CD4-positive, alpha-beta T cell treated with Interleukin-6 for 4 hours (primary cell): Measurements from ENCODE around the gene HS6ST1.
A peak's percentile ranks its signal among the peaks of the same experiment; 100 is the strongest.
"Not testable (repeated sequence)": the region's sequence is repeated elsewhere in the genome, so short reads cannot be mapped to it uniquely, and the experiment has no call there.

Experiments used
- DNase-seq: peaks from one replicate; pipeline ENCODE4 v3.0.0-alpha.2; 2020; ENCODE audit warnings: mixed read lengths

The HS6ST1 gene

DNA sequence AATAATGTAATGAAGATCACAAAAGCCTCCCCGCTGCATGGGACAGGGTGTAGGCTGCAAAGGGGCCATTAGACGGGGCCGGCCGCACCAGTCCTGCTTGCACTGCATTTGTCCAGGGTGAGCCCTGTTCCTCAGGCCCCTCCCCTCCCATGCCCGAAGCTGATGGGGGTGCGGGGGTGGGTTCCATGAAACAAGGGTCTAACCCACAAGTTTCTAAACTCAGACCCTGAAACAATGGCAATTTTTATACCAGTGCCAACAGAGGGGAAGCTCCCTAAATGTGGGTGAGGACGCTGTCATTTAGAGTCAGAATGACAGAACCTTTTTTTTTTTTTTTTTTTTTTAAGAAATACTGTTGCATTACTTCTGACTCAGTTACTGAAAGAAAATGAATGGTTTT lies 39.7 kb downstream of the HS6ST1 start:
- DNase-seq, result no peak

DNA sequence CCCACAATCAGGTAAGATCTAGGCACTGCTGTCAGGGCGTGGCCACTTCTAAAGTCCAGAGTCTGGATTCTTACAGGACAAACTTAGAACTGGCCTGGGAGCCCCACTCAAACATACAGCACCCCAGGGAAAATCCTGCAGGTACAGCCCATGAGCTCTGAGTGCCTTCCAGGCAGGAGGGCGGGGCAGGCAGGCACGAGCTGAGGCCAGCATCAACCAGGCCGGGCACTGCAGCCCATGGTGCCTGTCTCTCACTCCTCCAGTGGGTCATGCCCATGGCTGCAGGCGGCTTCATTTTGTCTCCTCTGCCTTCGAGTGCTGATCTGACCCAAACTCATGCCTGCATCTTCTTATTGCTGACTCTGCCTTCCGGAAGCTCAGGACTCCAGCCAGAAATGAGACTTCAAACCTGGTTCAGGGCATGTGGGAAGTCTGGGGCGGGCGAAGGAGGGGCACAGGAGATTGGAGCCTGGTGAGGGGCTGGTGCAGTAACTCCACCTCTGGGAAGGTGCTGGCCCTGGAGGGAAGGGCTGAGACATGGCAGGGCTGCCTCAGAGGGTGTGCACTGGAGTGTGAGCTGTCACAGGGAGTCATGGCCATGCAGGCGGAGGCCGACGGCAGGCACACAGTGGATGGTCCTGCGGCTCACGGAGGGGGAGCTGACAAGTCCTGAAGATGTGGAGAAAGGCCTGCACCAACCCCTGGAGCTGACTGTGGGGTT lies 40.5 kb downstream of the HS6ST1 start:
- DNase-seq, result peak; percentile 0

DNA sequence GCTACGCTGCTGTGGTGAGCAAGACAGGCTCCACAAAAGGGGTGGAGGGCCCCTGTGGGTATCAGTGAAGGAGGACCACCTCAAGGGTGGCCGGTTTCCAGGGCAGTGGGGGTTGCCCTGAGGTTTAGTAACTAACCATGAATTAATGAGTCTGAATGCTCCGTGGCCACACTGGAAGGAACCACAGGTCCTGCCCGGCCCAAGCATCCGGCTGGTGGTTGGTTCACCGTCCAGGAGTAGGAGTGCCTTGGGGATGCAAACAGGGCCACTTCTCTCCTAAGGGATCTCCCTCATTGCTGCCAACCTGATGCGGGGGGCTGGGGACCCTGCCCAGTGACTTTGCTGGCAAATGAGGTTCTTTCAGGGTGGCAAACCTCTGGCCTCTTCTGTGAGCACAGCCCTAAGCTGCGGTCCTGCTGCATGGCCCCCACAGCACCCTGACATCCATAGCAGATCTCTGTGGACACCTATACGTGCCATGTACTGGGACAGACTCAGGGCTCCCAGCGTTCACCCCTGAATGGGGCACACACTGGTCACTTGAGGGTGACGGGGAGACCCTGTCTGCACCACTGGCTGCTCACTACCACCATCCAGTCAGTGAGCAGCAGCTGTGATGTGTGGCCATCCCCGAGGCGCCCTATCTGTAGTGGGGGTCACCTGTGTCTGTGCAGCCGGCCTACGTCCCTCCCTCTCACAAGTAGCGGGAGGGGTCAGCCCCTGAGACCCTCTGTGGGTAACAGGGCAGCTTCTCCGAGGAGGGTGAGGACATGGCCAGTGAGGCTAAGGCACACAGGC lies 41.6 kb downstream of the HS6ST1 start:
- DNase-seq, result no peak

DNA sequence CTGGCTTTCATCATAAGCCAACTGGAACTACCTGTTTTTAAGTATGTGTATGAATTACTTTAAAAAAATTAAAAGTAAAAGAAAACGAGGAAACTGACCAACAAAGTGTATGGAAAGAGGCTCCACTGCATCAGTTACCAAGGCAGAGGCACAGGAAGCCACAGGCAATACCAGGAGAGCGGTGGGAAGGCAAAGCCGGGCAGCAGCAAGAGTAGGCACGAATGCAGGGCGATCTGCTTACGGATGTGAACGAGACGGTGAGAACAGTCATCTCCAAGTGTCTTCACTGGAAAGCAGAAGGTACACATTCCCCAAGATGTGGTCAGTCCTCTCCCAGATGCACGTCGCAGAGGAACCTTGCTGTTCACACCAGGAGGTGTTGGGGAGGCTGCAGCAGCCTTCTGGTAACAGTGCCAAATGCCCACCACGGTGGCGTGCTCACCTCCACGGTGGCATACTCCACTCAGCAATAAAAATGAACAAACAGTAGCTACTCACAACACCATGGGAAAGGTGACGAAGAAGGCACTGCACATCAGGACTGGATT lies 43.1 kb downstream of the HS6ST1 start:
- no peak for DNase-seq

DNA sequence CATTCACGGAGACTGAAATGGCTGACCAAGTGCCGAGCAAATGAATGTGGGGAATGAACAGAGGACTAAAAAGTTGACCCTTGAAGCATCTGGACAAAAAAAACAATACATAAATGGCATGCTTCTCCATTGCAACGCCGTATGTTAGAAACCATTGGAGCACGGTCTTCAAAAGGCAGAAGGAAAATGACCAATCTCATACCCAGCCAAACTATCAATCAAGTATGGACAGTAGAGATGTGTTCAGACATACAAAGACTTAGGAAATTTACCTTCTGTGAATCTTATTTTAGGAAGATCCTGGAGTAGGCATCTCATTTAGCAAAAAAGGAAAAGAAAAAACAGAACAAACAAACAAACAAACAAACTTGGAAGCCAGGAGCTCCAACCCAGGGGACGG lies 44.5 kb downstream of the HS6ST1 start:
- DNase-seq, result no peak

DNA sequence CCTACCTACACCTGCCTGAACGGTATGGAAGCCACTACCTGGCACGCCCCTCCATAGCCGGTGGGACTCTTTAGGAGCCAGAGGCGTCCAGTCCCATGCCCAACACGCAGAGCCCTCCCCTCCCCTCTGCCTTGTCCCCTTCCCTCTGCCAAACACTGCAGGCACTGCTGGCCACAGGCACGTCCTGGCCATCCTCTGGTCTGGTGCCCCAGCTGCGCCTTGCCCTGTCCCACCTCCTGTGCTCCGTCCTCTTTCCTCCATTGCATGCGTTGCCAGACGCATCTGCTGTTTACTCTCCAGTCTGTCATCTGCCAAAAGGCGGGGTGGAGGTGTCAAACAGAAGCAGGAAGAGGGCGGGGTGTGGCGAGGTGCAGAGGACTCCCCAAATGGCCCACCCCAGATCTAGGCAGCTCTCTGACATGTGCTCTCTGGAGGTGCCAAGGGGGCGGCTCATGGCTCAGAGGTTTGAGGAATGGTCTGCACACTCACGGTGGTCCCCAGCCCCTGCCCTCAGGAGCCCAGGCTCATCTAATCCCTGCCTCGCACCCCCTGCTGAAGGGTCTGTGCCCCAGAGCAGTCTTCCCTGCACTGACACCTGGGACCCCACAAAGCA lies 45.1 kb downstream of the HS6ST1 start:
- DNase-seq, result no peak

DNA sequence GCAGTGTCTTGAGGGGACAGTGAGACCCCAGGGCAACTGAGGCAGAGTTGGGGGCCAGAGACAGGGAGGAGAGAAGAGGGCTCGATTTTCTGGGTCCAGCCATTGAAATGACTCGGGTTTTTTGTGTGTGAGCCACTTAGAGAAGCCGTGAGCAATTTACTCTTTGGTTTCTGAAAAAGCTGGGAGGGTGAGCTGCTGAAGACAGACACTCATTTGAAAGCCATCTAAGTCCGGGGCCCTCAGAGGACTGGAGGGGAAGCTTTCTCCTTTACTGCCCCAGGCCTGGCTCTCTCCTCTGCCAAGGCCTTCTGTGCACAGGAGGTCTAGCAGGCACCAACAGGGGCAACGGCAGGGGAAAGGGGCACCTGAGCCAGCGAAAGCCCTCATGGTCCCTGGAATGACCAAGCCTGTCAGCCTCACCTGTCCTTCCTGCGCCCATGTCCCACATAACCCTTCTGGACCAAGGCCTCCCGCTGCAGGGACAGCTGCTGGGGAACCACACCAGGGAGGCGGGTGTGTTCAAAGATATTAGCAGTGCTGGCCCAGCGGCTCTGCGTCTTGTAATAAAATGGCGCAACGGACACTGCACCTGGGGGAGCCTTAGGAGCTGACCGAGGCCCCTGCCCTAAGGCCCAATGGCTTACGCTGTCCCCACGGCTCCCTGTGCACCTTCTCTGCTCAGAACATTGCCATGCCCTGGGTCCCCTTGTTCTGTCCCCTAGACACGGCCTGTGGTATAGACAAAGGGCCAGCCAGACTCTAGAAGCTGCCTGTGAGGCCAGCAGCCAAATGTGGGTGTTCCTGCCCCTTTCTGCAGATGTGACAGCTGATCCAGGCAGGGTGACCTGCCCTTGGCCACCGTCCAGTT lies 45.8 kb downstream of the HS6ST1 start:
- no peak for DNase-seq

DNA sequence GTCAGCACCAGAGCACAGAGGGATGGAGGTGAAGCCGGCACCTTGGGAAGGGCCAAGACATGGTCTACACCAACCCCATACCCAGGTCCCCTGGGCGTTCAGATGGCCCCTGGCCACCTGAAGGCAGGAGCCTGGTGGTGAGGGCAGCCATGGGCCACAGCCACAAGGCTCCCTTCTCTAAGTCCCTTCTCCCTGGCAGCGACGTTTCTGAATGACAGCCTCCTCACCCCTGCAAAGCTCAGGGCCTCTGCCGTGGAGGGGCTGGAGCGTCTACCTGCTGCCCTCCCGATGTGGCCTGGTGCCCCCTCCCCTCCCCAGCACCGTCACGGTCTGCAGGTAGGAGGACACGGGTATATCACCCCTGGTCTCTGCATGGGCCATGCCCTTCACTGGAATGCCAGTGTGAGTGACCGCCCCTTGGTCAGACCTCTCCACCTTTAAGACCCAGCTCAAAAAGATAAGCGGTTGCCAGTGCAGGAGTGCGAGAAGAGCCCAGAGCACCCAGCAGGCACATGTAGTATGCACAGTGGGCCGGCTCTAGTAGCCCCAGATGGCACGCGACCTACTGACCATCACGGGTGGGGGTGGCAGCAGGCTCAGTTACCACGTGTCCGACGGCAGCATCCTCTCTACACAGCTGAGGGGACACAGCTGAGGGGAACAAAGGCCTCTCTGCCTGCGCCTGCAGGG lies 46.6 kb downstream of the HS6ST1 start:
- DNase-seq, result no peak

DNA sequence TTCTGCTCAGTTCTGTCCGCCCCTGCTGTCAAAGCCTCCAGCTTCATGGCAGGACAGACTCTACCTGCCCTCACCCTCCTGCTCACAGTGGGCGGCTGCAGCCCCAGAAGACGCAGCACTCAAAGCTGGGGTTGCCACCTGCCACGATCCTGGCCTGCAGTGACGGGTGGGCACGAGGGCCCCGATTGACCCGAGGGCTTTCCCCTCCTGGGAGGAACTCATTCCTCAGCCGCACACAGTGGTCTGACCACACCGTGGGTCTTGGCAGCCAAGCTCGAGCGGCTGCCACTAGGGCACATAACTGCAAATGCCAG lies 47.1 kb downstream of the HS6ST1 start:
- DNase-seq, result no peak

DNA sequence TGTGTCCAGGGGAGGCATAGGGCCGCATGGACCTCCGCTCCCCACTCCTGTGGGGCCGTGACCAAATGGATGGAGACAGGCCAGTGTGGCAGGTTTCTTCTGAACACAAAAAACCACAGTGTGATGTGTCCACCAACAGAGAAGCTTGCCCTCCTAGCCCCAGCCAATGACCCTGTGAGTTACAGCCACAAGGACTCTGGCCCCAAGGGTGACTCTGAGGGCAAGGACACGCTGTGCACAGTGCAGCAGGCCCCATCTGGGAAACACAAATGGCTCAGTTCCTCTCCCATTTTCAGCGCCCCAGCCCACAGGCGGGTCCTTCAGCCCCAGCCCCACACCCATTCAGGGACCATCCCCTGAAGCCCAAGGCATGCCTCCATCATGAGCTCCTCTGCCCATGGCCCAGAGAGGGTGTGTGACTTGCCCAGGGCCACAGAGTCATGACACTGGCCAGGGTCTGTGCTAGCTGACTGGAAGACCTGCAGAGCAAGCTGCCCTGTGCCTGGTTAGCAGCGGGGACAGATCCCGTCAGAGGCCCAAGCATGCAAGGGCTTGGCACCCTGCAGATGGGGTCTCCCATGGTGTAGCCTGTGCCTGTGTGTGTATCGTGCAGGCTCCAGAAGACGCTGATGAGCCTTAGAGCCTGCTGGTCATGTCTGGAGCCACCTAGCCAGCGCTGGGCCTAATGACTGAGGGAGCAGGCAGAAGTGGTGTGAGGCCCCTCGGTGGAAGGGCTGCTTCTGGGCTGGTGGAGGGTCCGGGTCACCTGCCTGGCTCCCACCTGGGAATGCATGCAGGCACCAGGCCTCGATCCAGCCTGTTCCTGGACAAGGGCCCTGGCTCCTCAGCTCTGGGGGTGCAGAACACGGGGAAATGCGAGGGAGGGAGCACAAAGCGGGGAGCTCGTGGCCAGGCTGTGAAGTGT lies 47.7 kb downstream of the HS6ST1 start:
- DNase-seq, result no peak

DNA sequence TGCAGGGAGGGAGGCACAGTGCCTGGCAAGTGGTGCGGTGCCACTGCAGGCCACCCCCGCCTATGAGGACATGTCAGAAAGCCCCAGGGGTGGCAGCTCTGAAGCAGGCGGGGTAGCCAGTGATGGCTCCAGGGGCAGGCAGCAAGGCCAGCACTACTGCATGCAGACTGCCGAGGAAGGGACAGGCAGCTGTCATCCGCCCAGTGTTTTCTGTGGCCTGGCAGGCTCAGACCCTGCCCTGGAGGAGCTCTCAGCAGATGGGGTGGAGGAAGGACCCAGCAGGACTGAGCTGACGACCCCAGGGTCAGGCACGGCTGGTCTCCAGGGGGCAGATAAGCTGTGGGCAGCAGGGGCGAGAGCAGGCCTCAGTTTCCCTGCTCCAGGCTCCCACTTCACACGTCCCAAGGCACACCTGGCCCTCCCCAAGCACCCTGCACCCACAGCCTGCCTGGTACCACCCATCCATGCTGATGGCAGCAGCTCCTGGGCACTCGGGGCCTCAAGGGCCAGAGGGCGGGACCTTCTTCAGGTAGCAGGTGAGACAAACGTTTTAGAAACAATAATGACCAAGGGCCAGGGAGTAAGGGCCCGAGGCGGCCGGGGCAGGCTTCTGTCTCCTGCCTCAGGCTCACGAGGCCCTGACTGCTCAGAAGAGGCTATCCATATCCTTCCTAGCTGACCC lies 48.5 kb downstream of the HS6ST1 start:
- no peak for DNase-seq

DNA sequence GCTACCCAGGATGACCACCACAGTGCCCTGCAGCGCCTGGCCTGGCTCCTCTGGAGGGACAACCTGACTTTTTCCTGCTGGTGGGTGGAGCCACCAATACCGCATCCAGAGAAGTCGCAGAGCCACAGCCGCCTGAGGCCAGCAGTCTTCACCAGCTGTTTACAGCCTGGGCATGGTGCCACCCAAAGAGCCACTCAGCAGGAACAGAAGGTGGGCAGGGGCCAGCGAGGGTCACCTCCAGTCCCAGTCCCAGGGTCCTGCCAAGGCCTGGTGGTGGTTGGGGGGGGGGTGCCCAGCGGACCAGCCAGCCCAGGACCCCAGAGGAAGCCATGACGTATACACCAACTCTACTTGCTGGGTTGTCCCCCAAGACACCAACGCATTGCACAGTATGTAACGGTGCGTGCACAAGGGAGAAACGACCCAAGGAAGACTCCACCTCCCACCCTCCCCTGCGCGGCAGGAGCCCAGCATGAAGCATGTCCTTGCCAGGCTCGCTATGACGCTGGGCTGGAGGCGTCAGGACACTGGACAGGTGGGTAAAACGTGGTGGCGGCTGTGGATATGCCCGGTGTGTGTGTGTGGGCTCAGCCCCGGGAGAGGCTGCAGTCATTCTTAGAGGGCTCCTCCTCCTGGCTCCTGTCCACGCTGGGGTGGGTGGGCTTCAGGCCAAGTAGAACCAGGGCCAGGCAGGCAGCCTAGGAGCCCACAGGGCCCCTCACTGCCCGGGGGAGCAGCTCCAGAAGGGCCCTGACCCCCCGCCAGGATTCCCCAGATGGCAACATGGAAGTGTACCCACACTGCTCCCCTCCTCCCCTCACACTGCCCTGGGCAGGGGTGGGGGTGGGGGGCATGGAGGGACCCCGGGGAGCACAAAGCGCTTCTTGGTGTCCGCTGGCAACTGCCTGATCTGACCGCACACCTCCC lies 49.3 kb downstream of the HS6ST1 start:
- DNase-seq, result no peak

DNA sequence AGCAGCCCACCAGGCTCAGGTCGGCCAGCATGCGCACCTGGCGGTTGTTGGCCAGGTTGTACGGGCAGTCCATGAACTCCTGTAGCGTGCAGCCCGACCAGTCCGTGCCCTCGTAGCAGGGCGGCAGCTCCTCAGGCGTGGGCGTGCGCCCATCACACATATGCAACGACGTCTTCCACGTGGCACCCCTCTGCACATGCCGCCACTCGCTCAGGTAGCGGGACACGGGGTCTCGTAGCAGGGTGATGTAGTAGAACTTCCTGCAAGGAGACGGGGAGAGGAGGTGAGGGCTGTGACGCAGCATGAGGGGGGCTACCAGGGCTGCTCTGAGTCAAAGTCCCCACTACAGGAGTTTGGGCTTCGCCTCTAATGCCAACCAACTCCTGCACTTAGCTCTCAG lies 50.1 kb downstream of the HS6ST1 start:
- DNase-seq, result not testable (repeated sequence)

DNA sequence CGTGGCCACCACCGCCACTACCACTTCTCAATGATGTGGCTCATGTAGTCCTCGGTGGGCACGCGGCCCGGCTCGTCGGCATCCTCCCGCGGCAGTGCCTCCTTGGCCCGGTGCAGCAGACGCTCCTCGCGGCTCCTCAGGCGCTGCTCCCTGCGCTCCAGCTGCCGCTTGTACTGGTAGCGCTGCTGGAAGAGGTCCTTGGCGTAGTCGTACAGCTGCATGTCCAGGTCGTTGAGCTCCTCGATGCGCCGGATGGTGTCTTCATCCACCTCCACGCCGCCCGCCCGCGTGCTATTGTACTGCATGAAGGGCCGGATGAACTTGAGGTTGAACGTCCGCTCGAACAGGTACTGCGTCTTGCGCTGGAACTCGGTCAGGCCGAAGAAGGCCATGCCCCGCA lies 50.5 kb downstream of the HS6ST1 start:
- DNase-seq, result not testable (repeated sequence)

DNA sequence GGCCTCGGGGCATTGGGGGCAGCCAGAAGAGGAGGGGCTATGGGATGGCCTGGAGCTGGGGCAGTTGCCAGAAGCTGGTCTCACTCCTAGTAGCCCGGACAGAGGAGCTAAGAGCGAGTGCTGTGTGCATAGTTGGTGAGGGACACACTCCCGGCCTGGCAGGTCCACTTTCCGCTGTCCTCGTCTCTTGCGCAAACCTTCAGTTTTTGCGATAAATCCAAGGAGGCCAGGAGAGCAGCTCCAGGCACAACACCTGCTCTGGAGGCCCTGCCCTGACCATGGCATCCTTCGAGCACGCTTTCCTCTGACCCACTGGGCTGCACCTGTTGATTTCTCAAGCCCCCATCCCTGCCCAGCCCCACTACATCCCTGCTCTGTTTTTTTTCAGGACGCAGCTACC lies 51.0 kb downstream of the HS6ST1 start:
- not testable (repeated sequence) for DNase-seq

DNA sequence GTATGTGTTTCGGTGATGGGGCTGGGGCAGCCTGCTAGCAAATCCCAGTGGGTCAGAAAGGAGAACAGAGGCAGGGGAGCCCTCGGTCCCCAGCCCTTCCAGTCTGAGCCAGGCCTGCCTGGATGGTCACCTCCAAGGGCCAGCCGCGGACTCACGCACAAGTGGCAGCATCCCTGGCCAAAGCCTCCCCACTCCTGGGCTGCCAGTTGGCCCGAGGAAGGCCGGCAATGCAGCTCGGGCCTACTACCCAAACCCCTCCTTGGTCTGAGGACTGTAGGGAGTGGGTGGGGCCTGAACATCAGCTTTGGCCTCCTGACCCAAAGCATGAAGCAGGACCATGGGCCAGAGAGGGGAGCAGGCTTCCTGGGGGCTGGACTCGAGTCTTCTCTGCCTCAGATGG lies 51.5 kb downstream of the HS6ST1 start:
- DNase-seq, result not testable (repeated sequence)

DNA sequence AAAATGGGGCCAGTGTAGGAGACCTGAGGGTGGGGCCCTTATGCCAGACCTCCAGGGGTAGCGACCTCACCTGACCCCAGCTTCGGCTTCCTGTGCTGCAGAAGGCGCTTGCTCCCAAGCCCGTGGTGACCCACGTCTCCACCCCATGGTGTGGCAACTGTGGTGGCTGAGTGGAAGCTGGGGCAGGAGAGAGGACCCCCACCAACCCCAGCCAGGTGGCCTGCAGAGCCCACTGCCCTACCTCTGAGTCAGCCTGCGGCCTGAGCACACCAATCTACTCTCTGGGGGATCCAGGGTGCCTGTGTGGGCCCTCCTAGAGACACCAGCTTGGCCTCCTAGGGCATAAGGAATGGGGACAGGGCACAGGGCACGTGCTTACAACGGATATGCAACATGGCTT lies 52.2 kb downstream of the HS6ST1 start:
- DNase-seq, result not testable (repeated sequence)

DNA sequence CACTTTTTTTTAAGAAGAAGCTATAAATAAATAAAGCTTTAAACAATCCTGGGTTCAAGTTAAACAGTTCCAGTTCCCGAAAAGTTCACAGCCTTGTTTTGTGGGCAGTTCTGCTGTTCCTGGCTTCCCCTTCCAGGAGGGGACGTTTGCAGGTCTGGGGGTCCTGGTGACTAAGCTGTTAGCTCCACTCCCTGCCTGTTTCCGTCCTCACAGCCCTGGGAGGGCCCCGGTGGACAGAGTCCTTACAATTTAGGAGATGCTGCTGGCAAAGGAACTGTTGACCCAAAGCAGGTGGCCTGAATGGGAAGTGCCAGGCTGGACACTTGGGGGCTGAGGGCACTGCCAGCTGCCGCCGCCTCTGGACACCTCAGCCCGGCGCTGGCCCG lies 53.1 kb downstream of the HS6ST1 start:
- DNase-seq, result not testable (repeated sequence)

DNA sequence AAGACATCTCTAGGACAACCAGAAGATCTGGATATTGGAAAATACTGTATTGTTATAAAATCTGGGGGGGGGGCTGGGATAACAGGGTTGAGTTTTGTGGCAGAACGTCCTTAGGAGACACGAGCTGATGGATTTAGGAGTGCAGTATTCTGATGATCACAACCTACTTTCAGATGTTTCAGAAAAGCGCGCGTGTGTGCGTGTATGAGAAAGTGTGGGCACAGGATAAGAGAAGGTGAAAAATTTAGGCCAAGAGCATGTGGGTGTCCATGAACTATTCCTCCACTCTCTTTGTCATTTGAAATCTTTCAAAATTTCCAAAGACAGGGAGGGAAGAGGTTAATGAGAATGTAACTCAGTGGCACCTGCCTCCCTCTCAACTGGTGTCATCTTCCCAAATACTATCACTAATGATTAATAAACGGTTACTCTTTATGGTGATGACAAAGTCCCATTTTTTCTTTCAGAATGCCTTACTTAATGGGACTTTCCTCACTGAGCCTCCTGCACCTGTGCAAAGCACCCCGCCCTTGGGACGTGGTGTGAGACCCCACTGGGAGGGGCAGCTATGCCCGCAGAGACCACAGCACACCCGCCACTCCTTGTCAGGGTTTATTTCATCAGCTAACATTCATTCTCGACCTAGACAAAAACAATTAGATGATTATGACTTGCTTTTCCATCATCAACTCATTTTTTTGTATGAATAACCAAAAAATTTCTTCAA lies 53.6 kb downstream of the HS6ST1 start:
- no peak for DNase-seq
